ENCODE results near the gene NUP93.

DNA sequence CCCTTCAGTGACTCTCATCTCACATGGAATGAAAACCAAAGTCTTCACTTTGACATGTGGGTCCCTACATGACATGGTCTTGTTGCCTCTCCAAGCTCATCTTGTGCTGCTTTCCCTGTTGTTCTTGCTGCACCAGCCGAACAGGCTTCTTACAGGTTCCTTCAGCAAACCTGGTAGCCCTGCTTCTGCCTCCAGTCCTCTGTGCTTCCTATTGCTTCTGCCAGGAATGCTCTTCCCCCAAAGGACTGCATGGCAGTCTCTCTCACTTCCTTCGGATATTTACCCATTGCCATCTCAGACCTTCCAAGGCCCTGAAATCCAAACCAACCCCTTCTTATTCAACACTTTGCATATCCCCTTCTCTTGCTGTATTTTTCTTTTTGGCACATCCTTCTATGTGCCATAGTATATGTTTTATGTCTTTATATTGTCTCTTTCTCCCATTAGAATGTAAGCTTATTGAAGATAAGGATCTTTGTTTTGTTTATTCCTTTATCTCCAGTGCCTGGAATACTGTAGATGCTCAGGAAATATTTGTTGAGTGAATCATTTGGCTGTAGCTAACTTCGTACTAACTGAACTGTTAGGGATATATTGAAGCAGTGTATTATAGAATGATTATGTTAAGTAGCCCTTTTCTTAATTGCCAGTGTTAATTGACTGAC lies 77.2 kb downstream of the NUP93 start:
- no peak for TF ChIP-seq CTCFL (IDR thresholded peaks at IDR 0.05; ENCODE audit: borderline replicate concordance, insufficient read depth, low read depth, low read length, poor library complexity, severe bottlenecking)
- TF ChIP-seq, protein P1, sequence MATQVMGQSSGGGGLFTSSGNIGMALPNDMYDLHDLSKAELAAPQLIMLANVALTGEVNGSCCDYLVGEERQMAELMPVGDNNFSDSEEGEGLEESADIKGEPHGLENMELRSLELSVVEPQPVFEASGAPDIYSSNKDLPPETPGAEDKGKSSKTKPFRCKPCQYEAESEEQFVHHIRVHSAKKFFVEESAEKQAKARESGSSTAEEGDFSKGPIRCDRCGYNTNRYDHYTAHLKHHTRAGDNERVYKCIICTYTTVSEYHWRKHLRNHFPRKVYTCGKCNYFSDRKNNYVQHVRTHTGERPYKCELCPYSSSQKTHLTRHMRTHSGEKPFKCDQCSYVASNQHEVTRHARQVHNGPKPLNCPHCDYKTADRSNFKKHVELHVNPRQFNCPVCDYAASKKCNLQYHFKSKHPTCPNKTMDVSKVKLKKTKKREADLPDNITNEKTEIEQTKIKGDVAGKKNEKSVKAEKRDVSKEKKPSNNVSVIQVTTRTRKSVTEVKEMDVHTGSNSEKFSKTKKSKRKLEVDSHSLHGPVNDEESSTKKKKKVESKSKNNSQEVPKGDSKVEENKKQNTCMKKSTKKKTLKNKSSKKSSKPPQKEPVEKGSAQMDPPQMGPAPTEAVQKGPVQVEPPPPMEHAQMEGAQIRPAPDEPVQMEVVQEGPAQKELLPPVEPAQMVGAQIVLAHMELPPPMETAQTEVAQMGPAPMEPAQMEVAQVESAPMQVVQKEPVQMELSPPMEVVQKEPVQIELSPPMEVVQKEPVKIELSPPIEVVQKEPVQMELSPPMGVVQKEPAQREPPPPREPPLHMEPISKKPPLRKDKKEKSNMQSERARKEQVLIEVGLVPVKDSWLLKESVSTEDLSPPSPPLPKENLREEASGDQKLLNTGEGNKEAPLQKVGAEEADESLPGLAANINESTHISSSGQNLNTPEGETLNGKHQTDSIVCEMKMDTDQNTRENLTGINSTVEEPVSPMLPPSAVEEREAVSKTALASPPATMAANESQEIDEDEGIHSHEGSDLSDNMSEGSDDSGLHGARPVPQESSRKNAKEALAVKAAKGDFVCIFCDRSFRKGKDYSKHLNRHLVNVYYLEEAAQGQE (IDR thresholded peaks at IDR 0.05; ENCODE audit: borderline replicate concordance) = no peak
- TF ChIP-seq, protein P1 (CRISPR knock-in tag; IDR thresholded peaks at IDR 0.05; ENCODE audit: low read depth) = no peak
- no peak for TF ChIP-seq ZNF232 (CRISPR knock-in tag; IDR thresholded peaks at IDR 0.05)
- TF ChIP-seq DEAF1 (CRISPR knock-in tag; IDR thresholded peaks at IDR 0.05) = no peak
- no peak for TF ChIP-seq TCF7L2 (IDR thresholded peaks at IDR 0.05; ENCODE audit: low read depth, low read length)
- TF ChIP-seq, protein P2, sequence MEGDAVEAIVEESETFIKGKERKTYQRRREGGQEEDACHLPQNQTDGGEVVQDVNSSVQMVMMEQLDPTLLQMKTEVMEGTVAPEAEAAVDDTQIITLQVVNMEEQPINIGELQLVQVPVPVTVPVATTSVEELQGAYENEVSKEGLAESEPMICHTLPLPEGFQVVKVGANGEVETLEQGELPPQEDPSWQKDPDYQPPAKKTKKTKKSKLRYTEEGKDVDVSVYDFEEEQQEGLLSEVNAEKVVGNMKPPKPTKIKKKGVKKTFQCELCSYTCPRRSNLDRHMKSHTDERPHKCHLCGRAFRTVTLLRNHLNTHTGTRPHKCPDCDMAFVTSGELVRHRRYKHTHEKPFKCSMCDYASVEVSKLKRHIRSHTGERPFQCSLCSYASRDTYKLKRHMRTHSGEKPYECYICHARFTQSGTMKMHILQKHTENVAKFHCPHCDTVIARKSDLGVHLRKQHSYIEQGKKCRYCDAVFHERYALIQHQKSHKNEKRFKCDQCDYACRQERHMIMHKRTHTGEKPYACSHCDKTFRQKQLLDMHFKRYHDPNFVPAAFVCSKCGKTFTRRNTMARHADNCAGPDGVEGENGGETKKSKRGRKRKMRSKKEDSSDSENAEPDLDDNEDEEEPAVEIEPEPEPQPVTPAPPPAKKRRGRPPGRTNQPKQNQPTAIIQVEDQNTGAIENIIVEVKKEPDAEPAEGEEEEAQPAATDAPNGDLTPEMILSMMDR (IDR thresholded peaks at IDR 0.05 in 2 of 3, conservative IDR thresholded peaks at IDR 0.05 in 1 of 3; ENCODE audit: insufficient read depth in 2 of 3, low read depth in 1 of 3, low read length in 3 of 3) = no peak
- TF ChIP-seq POLR2A (conservative IDR thresholded peaks at IDR 0.05) = no peak
- no peak for TF ChIP-seq IRF2 (CRISPR knock-in tag; IDR thresholded peaks at IDR 0.05)

Data from K562 (cell line).